GM18861 (cell line): ENCODE measurements around the gene PPIE.
"Not testable (repeated sequence)": the region's sequence is repeated elsewhere in the genome, so short reads cannot be mapped to it uniquely, and the experiment has no call there.

ENCODE experiments used
- ATAC-seq: cut with Tn5 transposase; IDR thresholded peaks from one replicate; pipeline ENCODE4 v1.9.1; 2021; ENCODE audit not compliant: unreplicated experiment

Gene PPIE

GRCh38 chr1:39757501-39757900 is 18.8 kb downstream of the PPIE start:
- no peak for ATAC-seq

- ATAC-seq = no peak
Measured at GRCh38 chr1:39758556-39759435, 20.1 kb downstream of the PPIE start.

- no peak for ATAC-seq
Measured at GRCh38 chr1:39759436-39759726, 20.7 kb downstream of the PPIE start.

GRCh38 chr1:39760074-39761008 is 21.7 kb downstream of the PPIE start:
- ATAC-seq = no peak

GRCh38 chr1:39761016-39761415 is 22.3 kb downstream of the PPIE start:
- no peak for ATAC-seq

GRCh38 chr1:39761557-39762260 is 23.0 kb downstream of the PPIE start:
- ATAC-seq = no peak

- no peak for ATAC-seq
Measured at GRCh38 chr1:39762550-39763540, 24.2 kb downstream of the PPIE start.

GRCh38 chr1:39763619-39764374 is 25.1 kb downstream of the PPIE start:
- ATAC-seq = not testable (repeated sequence)

- not testable (repeated sequence) for ATAC-seq
Measured at GRCh38 chr1:39764512-39764911, 25.8 kb downstream of the PPIE start.

GRCh38 chr1:39766466-39766865 is 27.8 kb downstream of the PPIE start:
- ATAC-seq = not testable (repeated sequence)

- not testable (repeated sequence) for ATAC-seq
Measured at GRCh38 chr1:39769502-39769901, 30.8 kb downstream of the PPIE start.

- ATAC-seq = not testable (repeated sequence)
Measured at GRCh38 chr1:39770100-39771021, 31.7 kb downstream of the PPIE start.

GRCh38 chr1:39771022-39771532 is 32.4 kb downstream of the PPIE start, which contains the start of gene OXCT2:
Gene OXCT2, minus strand, starts transcription at chr1:39771348. Its CDS starts 93 bp downstream, at chr1:39771255.
- ATAC-seq = not testable (repeated sequence)

GRCh38 chr1:39773369-39773979 is 34.8 kb downstream of the PPIE start:
- not testable (repeated sequence) for ATAC-seq

- not testable (repeated sequence) for ATAC-seq
Measured at GRCh38 chr1:39775141-39775540, 36.5 kb downstream of the PPIE start.

- not testable (repeated sequence) for ATAC-seq
Measured at GRCh38 chr1:39775676-39776399, 37.2 kb downstream of the PPIE start.

- ATAC-seq = no peak
Measured at GRCh38 chr1:39776400-39776713, 37.7 kb downstream of the PPIE start.
